ENCODE measurements around the gene SBSN.

Gene SBSN

DNA sequence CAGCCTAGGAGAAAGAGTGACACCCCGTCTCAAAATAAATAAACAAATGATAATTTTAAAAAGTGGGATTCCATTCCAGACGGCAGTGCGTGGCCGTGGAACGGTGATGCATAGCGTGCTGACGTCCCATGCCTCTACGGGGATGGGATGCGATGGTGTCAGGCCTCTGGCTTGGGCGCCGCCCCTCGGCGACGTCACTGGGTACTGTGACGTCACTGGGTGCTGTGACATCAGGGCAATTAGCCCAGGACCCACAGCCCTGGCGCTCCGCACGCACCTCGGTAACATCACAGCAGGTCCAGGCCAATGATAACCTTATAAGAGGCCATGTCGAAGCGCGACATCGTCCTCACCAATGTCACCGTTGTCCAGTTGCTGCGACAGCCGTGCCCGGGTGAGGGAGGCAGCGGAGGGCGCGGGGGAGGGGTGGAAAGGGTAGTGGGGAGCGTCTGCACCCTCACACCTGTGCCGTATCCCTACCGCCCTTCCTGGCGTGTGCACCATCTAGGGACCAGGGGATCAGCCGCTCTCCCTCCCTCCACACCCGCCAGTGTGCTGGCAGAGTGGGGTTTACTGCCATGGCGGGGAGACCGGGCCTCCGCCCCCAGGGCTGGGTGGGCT, 5.2 kb upstream of the SBSN start, which contains the start of gene GAPDHS:
Gene GAPDHS (plus strand): TSS at position 256 of the 621 bp plus-strand sequence. CDS start 72 bp downstream, at position 328.
- no peak for DNase-seq (ENCODE audit: low read depth in 2 of 2)

DNA sequence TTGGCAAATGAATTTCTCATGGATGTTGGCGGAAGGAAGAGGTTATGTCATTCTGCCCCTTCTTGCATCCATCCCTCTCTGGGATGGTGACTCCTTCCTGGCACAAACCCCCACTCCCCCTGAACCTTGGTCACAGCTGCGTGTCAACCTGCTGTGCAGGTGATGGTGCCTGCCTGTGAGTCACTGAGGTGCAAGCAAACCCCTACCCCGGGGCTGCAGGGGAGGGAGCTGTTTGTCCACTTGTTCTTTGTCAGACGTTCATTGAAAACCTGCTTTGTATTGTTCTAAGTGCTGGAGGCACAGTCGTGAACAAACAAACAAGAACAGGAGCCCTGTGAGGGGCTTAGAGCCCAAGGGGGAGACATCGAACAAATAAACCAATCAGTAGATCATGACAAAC, 3.2 kb upstream of the SBSN start:
- no peak for DNase-seq (ENCODE audit: low read depth in 2 of 2)

DNA sequence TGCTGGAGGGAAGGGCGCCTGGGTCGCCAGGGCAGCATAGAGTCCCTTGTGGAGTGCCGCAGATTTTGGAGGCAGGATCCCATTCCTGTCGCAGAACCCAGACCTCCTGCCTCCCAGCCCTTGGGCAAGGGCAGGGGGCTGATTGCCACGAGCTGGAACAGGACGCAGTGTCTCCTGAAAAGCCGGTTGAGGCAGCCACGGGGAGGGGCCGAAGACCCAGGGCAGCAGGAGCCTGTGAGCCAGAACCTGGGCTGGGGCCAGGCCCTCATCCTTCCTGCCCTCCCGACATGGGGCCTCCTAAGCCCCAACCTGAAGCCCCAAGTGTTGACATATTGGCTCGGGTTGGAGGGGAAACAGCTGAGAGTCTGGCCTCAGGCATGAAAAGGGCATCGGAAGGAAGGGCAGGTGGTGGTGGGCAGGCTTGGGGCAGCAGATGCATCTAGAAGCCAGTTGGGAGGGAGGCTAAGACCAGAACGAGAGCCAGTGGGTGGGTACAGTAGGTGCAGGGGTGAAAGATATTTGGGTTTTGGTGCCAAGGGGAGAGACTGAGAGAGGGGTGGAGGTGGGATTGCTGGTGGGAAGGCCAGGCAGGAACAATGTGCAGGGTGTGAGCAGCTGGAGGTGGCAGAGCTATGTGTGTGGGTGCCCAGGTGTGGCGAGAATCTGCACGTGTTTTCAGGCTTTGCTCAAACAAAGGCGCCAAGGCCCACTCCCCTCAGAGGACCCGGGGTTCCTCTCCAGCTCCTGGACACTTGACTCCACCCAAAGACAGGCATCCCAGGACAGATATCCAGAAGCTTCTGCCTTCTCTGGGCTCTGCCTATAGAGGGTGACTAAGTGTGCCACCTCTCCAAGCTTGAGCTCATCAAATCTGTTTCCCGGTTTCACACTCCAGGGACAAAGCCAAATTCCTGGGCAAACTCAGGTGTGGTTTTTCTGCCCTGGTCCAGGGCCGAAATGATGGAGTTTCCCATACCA, 1.4 kb upstream of the SBSN start:
- DNase-seq (ENCODE audit: low read depth in 2 of 2) = no peak

DNA sequence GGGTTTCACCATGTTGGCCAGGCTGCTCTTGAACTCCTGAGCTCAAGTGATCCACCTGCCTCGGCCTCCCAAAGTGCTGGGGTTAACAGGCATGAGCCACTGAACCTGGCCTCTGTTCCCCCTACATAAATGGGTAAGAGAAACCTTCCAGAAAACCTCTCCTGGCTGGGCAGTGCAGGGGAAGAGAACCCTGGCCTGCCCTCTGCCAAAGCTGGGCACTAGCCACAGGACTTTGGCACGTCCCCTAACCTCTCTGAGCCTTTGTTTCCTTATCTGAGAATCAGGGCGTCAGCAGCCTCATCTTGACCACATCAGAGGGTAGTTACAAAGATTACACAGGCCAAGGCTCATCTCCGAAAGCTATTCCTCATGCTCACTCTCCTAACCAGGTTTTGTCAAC, 2.2 kb downstream of the SBSN start:
- DNase-seq (ENCODE audit: low read depth in 2 of 2) = no peak

- no peak for DNase-seq (ENCODE audit: low read depth in 2 of 2)
Observed at GRCh38 chr19:35524181-35524837, 3.8 kb downstream of the SBSN start.

DNA sequence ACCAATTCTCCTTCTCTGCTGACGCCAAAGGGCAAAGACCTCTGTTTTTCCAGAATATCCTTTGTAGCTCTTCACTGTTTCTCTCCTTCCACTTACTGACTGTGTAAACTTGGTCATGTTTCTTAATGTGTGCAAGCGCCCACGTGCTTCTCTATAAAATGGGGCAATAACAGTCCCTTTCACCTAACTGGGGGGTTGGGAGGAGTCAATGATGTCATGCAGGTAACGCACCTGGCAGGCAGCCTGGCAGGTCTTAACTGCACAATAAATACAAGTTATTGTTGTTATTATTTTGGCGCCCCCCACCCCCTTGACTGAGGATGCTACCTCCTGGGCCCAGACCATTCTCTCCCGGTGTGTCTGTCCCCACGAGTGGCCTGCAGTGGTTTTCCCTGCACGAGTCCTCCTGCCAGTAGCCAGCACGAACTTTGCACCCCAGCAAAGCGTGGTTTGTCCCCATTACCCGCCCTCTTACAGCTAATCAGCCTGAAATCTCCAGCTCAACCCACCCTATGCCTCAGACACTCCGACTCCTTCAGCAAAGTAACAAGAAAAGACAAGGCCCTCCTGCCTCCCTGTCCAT, 5.3 kb downstream of the SBSN start:
- DNase-seq (ENCODE audit: low read depth in 2 of 2) = no peak

DNA sequence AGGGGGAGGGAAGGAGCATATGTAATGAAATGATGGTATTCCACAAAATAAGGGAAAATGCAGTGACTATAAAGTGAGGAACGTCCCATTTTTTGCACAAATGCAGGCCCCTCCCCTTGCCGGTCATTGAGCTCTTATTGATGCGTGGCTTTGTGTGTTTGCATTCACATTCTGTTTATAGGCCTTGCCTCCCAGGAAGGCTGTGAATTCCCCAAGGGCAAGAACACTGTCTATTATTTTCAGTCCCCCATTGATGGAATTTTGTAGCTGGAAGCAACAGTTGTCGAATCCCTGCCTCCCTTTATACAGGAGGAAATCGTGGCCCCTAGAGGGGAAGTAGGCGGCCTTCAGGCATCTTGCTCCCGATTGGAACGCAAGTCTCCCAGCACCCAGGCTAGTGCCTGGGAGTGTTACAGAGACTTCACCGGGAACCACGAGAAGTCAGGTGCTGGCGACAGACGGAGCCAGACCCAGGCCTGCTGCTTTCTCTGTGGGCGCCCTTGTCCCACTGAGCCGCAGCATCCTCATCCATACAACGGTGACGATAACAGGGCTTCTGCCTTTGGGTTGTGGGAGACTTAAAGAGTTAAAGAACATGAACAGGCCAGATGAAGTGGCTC, 6.9 kb downstream of the SBSN start:
- DNase-seq (ENCODE audit: low read depth in 2 of 2) = no peak

GRCh38 chr19:35519291-35519690, 8.8 kb downstream of the SBSN start:
- no peak for DNase-seq (ENCODE audit: low read depth in 2 of 2)

- DNase-seq (ENCODE audit: low read depth in 2 of 2) = no peak
Observed at GRCh38 chr19:35518313-35518712, 9.8 kb downstream of the SBSN start.

DNA sequence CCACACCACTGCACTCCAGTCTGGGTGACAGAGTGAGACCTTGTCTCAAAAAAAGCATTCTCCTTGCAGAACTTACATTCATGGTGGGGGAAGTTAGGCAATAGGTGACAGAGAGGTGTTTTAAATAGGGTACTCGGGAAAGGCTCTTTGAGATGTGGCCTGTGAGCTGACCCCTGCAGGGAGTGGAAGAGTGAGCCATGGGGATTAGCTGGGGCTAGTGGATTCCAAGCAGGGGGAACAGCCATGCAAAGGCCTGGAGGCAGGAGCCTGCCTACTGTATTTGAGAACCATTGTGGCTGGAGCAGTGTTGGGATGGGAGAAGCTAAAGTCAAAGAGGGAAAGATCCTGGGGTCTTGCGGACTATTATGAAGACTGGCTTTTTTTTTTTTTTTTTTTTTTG, 10.8 kb downstream of the SBSN start:
- DNase-seq (ENCODE audit: low read depth in 2 of 2) = no peak

- DNase-seq (ENCODE audit: low read depth in 2 of 2) = no peak
Observed at GRCh38 chr19:35516310-35516709, 11.8 kb downstream of the SBSN start.

GRCh38 chr19:35514282-35514809, 13.8 kb downstream of the SBSN start:
- no peak for DNase-seq (ENCODE audit: low read depth in 2 of 2)

DNA sequence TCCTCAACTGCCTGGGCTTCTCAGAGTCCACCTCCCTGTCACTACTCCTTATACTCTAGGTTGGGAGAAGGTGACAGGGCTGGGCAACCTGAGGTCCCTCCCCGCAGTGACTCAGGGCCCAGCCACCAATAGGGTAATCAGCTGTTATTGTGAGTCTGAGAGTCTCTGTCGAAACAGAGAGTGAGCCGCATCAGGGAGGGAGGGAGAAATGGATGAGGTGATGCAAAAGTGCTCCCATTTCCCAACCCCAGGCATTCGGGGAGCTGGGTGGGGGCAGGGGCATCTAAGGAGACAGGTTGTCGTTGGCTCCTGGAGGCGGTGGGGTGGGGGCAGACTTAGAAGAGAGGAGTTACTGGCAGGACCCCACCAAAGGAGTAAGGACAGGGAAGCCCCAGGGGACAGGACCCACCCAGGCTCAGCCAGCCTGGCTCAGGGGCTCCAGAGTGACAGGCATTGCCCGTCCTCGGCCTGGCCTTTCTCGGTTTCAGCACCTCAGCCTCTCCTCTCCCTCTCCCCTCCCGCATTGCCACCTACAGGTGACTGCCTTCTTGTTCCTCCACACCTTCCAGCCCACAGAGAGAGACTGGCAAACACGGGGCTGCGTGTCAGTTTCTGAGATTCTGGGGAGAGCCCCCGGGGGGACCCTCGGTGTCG, 14.4 kb downstream of the SBSN start, which contains the start of gene DMKN:
Gene DMKN (minus strand): TSS at position 22 of the 654 bp plus-strand sequence. CDS start 174 bp downstream, outside the sequence.
- no peak for DNase-seq (ENCODE audit: low read depth in 2 of 2)

DNA sequence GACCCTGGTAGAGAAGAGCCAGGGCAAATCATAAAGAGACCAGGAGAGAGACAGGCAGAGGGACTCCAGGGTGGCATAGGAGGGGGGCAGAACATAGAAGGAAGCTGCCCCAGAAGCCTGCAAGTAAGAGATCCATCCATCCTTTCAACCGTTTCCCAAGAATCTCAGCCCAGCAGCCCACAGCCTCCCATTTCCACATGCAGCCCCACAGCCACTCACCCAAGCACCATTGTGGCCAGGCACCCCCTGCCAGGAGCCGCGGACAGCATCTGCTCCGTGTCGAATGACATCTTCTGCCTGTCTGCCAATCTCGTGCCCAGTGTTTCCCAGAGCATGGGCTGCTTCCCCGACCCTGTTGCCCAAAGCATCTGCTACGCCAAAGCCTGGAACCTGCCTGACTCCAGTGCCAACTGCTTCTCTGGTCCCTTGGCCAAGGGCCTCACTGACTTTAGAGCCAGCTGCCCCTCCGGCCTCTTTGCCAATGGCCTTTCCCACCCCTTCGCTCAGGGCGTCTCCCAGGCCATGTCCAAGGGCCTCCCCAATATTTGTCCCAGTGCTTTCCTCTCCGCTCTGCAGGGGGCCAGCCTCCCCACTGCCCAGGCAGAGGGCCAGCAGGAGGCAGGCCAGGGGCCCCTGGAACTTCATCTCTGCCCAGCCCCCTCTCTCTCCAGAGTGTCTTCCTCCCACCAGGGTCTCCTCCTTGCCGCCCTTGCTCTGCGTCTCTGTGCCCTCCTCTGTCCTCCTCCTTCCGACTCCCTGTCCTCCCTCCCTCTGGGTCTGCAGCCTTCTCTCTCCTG, 15.1 kb downstream of the SBSN start:
- DNase-seq (ENCODE audit: low read depth in 2 of 2) = no peak

- DNase-seq (ENCODE audit: low read depth in 2 of 2) = no peak
Observed at GRCh38 chr19:35511337-35511736, 16.8 kb downstream of the SBSN start.

- DNase-seq (ENCODE audit: low read depth in 2 of 2) = no peak
Observed at GRCh38 chr19:35510626-35510964, 17.5 kb downstream of the SBSN start.

DNA sequence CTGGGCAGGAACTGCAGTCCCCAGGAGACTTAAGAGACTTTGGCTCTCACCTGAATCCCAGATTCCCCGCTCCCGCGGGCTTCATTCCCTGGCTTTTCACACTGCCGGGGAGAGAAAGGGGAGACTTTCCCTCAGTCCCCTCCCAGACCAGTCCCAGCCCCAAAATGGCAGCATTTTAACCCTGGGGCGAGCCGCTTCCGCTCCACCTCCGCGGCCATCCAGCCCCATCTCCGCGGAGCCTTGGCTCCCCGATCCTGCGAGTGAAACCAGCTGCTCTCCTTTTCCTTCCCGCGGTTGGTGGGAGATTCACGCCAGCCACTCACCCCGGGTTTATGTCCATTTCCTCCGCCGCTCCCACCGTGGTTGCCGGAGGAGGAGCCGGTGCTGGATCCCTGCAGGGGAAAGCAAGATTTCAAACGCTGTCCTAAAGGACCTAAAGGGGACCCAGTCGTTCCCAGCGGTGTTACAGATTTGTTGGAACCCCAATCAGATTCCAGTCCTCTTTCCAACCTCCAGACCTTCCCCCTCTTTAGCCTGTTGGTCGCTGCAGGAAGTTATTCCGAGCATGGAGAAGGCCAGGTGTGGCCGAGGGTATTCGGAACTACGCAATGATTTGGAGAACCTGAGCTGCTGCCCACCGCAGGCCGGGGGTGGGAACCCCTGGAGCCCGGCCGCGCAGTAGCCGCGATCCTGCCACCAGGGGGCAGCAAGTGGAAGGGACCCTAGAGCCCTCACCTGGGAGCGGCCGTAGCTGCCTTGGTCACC, 18.1 kb downstream of the SBSN start:
- peak; percentile 68 to 75 for DNase-seq (ENCODE audit: low read depth in 2 of 2)

- no peak for DNase-seq (ENCODE audit: low read depth in 2 of 2)
Observed at GRCh38 chr19:35509018-35509652, 19.0 kb downstream of the SBSN start.

DNA sequence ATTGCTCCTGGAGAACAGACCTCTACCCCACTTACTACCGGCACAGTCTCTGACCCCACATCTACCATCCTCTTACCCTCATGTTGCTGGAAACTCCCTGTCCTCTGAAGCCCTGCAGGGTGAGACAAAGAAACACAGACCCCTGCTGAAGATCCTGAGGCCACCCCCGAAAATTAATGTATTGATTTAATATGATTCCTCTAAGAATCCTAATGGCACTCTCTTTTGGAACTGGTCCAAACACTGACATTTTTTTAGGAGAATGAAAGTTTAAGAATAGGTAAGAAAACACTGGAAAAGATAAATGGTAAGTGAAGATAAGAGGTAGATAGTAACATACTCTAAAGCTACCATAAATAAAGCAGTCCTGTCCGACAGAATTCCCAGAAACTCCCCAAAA, 20.0 kb downstream of the SBSN start:
- DNase-seq (ENCODE audit: low read depth in 2 of 2) = no peak
